Ramos (cell line): Measurements from ENCODE around the gene SEMA7A.

ENCODE experiments used
- in situ Hi-C: fragments of 300-500 bp; cut with MboI; formaldehyde crosslinking; loops from one replicate; pipeline ENCODE4 v1.14.3; 2022; ENCODE audit warnings: low sequenced_read_pairs; ENCODE audit not compliant: unreplicated experiment

Gene SEMA7A

GRCh38 chr15:74418575-74419338 is 15.0 kb downstream of the SEMA7A start:
- in situ Hi-C loops = no loop called here

GRCh38 chr15:74417670-74418069 is 16.1 kb downstream of the SEMA7A start:
- in situ Hi-C loops = no loop called here

GRCh38 chr15:74417225-74417624 is 16.5 kb downstream of the SEMA7A start:
- in situ Hi-C loops = no loop called here

GRCh38 chr15:74415966-74416916 is 17.5 kb downstream of the SEMA7A start:
- in situ Hi-C loops = no loop called here

GRCh38 chr15:74414603-74415338 is 19.0 kb downstream of the SEMA7A start:
- in situ Hi-C loops = no loop called here

GRCh38 chr15:74414081-74414580 is 19.6 kb downstream of the SEMA7A start:
- in situ Hi-C loops = no loop called here

- in situ Hi-C loops = no loop called here
Observed at GRCh38 chr15:74413350-74414080, 20.2 kb downstream of the SEMA7A start.

GRCh38 chr15:74412159-74412558 is 21.6 kb downstream of the SEMA7A start:
- in situ Hi-C loops = no loop called here

GRCh38 chr15:74411686-74412085 is 22.1 kb downstream of the SEMA7A start:
- in situ Hi-C loops = no loop called here

- in situ Hi-C loops = no loop called here
Observed at GRCh38 chr15:74410502-74410901, 23.3 kb downstream of the SEMA7A start.

- in situ Hi-C loops = no loop called here
Observed at GRCh38 chr15:74409225-74409624, 24.5 kb downstream of the SEMA7A start.

GRCh38 chr15:74408815-74409214 is 24.9 kb downstream of the SEMA7A start:
- in situ Hi-C loops = no loop called here

GRCh38 chr15:74408385-74408784 is 25.4 kb downstream of the SEMA7A start:
- in situ Hi-C loops = no loop called here

- in situ Hi-C loops = no loop called here
Observed at GRCh38 chr15:74406992-74407705, 26.6 kb downstream of the SEMA7A start.

GRCh38 chr15:74406517-74406916 is 27.2 kb downstream of the SEMA7A start:
- in situ Hi-C loops = no loop called here

- in situ Hi-C loops = no loop called here
Observed at GRCh38 chr15:74405823-74406222, 27.9 kb downstream of the SEMA7A start.

GRCh38 chr15:74403991-74404563 is 29.7 kb downstream of the SEMA7A start:
- in situ Hi-C loops = no loop called here

GRCh38 chr15:74403588-74403919 is 30.2 kb downstream of the SEMA7A start:
- in situ Hi-C loops = no loop called here
